ENCODE measurements around the gene GALNS.

GRCh38 chr16:88876942-88877526 is 20.3 kb upstream of the GALNS start:
- TF ChIP-seq CTCF (IDR thresholded peaks at IDR 0.05) (no peak), EZH2 (IDR thresholded peaks at IDR 0.05; ENCODE audit: borderline replicate concordance, insufficient read depth, low read depth, low read length, poor library complexity, severe bottlenecking) (no peak)

All from B cell (primary cell).